A673 (cell line): ENCODE results near the gene CBLC. TPM values are rescaled to one million over a fixed set of nuclear protein-coding genes. Genes with fewer than 3 reads are reported as not detected.

ENCODE experiments used
- Bru-seq: library from RNA; stranded (reverse); fragments of 400-500 nt; gene quantifications from one replicate; lab custom pipeline; 2021; lab: Mats Ljungman, UMichigan
- BruChase-seq, 2 experiments: library from RNA; stranded (reverse); fragments of 400-500 nt; gene quantifications; one replicate each; lab custom pipeline; 2021; lab: Mats Ljungman, UMichigan
- BruUV-seq: library from RNA; stranded (reverse); fragments of 400-500 nt; replicated peaks from 2 replicates; lab custom pipeline; 2021; lab: Mats Ljungman, UMichigan
- CTCF ChIA-PET: fragments of 300-600 bp; sonication (Branson Sonifier 250); formaldehyde crosslinking; loops from one replicate; lab custom pipeline; 2022; ENCODE audit warnings: antibody characterized with exemption; lab: Charles Lee
- POLR2A ChIA-PET: fragments of 300-600 bp; sonication (Branson Sonifier 250); formaldehyde crosslinking; loops from one replicate; lab custom pipeline; 2022; ENCODE audit warnings: antibody characterized with exemption; ENCODE audit not compliant: low non-redundant PET; lab: Charles Lee
- DNase-seq: peaks from one replicate; pipeline ENCODE4 v3.0.0-alpha.2; 2015; ENCODE audit warnings: low spot score
- H3K27ac ChIP-seq: fragments of 200-600 bp; sonication (generic); 2 replicates; pipeline ENCODE4 v1.5.1; 2016; ENCODE audit warnings: mixed run types, low read depth, mild to moderate bottlenecking, mixed read lengths, antibody characterized with exemption, low read length; ENCODE audit not compliant: poor library complexity, severe bottlenecking
- H3K27me3 ChIP-seq: fragments of 200-600 bp; sonication (generic); replicated peaks from 2 replicates; pipeline ENCODE4 v1.6.1; 2017; ENCODE audit warnings: mixed run types, low read depth, mild to moderate bottlenecking, mixed read lengths, antibody characterized with exemption, low read length; ENCODE audit not compliant: insufficient read depth, poor library complexity
- H3K36me3 ChIP-seq: fragments of 200-600 bp; sonication (generic); 2 replicates; pipeline ENCODE4 v1.6.1; 2016; ENCODE audit warnings: mixed run types, mild to moderate bottlenecking, mixed read lengths, antibody characterized with exemption, low read length; ENCODE audit not compliant: insufficient read depth, poor library complexity, severe bottlenecking
- H3K4me1 ChIP-seq: fragments of 200-600 bp; sonication (generic); 2 replicates; pipeline ENCODE4 v1.6.1; 2017; ENCODE audit warnings: mixed run types, mild to moderate bottlenecking, mixed read lengths, antibody characterized with exemption, low read length; ENCODE audit not compliant: insufficient read depth, poor library complexity, severe bottlenecking
- H3K4me3 ChIP-seq: fragments of 200-600 bp; sonication (generic); 2 replicates; pipeline ENCODE4 v1.5.1; 2016; ENCODE audit warnings: low read depth, mixed run types, mild to moderate bottlenecking, mixed read lengths, low read length; ENCODE audit not compliant: poor library complexity, severe bottlenecking
- H3K9me3 ChIP-seq: fragments of 200-600 bp; sonication (generic); 2 replicates; pipeline ENCODE4 v1.6.1; 2016; ENCODE audit warnings: mixed run types, low read depth, mild to moderate bottlenecking, mixed read lengths, antibody characterized with exemption, low read length; ENCODE audit not compliant: poor library complexity, severe bottlenecking
- CTCF ChIP-seq: fragments of 300-800, 200-600 bp; sonication (generic); conservative IDR thresholded peaks from 2 replicates; pipeline ENCODE4 v1.5.1; 2017; ENCODE audit warnings: low read depth, mild to moderate bottlenecking, antibody characterized with exemption, low read length, moderate library complexity, mixed read lengths
- EZH2 ChIP-seq: fragments of 200-600 bp; sonication (generic); IDR thresholded peaks from 2 replicates; pipeline ENCODE4 v1.6.1; 2017; ENCODE audit warnings: borderline replicate concordance, low read depth, mild to moderate bottlenecking, mixed read lengths, antibody characterized with exemption, low read length; ENCODE audit not compliant: poor library complexity, severe bottlenecking
- intact Hi-C: fragments of 100-400 bp; cut with micrococcal nuclease; formaldehyde crosslinking; loops from one replicate; pipeline ENCODE4 v1.10.0; 2022; ENCODE audit not compliant: unreplicated experiment
- long read RNA-seq: library from polyadenylated mRNA; stranded (forward); transcript quantifications from one replicate; pipeline ENCODE4 v2.0.0, GENCODE V29; 2022
- total RNA-seq: library from RNA; stranded (reverse); gene quantifications from 2 replicates; pipeline ENCODE4 v1.2.3, GENCODE V29; 2021

The CBLC gene, protein sequence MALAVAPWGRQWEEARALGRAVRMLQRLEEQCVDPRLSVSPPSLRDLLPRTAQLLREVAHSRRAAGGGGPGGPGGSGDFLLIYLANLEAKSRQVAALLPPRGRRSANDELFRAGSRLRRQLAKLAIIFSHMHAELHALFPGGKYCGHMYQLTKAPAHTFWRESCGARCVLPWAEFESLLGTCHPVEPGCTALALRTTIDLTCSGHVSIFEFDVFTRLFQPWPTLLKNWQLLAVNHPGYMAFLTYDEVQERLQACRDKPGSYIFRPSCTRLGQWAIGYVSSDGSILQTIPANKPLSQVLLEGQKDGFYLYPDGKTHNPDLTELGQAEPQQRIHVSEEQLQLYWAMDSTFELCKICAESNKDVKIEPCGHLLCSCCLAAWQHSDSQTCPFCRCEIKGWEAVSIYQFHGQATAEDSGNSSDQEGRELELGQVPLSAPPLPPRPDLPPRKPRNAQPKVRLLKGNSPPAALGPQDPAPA
- total RNA-seq, result not detected in 2 replicates
- percentile 4 among the genes with signal in this experiment for Bru-seq, nascent RNA
- BruChase-seq, experiment 1, labeled RNA remaining after a 2-hour chase, result percentile 4 among the genes with signal in this experiment
- percentile 7 among the genes with signal in this experiment for BruChase-seq, experiment 2, labeled RNA remaining after a 6-hour chase
- long read RNA-seq, result 0 reads

DNA sequence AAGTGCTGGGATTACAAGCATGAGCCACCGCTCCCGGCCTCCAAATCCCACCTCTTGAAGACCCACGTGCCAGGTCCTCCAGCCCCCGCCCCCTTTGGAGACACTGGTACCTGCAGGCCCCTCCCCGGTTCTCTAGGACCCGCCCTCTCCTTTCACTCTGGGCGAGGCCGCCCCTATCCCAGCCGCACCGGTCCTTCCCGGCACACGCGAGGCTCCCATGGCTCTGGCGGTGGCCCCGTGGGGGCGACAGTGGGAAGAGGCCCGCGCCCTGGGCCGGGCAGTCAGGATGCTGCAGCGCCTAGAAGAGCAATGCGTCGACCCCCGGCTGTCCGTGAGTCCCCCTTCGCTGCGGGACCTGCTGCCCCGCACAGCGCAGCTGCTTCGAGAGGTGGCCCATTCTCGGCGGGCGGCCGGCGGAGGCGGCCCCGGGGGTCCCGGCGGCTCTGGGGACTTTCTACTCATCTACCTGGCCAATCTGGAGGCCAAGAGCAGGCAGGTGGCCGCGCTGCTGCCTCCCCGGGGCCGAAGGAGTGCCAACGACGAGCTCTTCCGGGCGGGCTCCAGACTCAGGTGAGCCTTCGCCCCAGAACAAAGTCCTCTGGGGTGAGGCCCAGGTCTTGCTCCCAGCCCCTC lies at the start of gene CBLC:
Gene CBLC, plus strand, starts transcription at position 176 of the 633 bp plus-strand sequence. Its CDS starts 42 bp downstream, at position 218.
- Histone ChIP-seq H3K27ac (no peak within 1 kb of the TSS), H3K4me1 (no peaks in the 10 kb centered on the region), H3K4me3 (no peak within 1 kb of the TSS), H3K27me3 (no peaks in the 10 kb centered on the region), H3K9me3 (no peaks in the 10 kb centered on the region), H3K36me3 (no peaks in the 10 kb centered on the region)
- DNase-seq, result no peak
- TF ChIP-seq CTCF, result no peak
- TF ChIP-seq EZH2, result no peak
- ChIA-PET POLR2A (no interaction called here), CTCF (no interaction called here)
- BruUV-seq, result no TSS peak
- intact Hi-C loops, result no loop called here

DNA sequence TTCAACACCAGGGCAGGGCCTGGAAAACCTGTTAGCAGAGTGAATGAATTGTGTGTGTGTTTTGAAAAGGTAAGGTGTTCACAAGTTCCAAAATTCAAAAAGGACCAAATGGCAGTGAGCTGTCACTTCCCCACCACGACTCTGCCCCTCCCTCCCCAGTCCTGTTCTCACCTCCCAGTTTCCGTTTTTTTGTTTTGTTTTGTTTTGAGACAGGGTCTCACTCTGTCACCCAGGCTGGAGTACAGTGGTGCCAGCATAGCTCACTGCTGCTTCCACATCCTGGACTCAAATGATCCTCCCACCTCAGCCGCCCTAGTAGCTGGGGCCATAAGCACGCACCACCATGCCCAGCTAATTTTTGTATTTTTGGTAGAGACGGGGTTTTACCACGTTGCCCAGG lies 49.5 kb upstream of the CBLC start:
- TF ChIP-seq CTCF, result no peak
- no peak for TF ChIP-seq EZH2
- Histone ChIP-seq H3K27me3 (no peaks in the 10 kb centered on the region), H3K36me3 (no peaks in the 10 kb centered on the region), H3K27ac (no peak overlapping the region), H3K4me3 (no peak overlapping the region), H3K4me1 (no peaks in the 10 kb centered on the region), H3K9me3 (no peaks in the 10 kb centered on the region)
- no peak for DNase-seq
- ChIA-PET POLR2A (no interaction called here), CTCF (interaction anchor here (1.9 kb wide), 1 partner anchor 43 kb away, joined by 10 read pairs; no protein-coding TSS in a partner anchor)
- BruUV-seq, result no TSS peak
- intact Hi-C loops, result no loop called here

- no peaks in the 10 kb centered on the region for H3K36me3 ChIP-seq
- H3K4me1 ChIP-seq, result no peaks in the 10 kb centered on the region
- intact Hi-C loops, result no loop called here
- H3K27me3 ChIP-seq, result no peaks in the 10 kb centered on the region
- BruUV-seq, result no TSS peak
- H3K27ac ChIP-seq, result no peak overlapping the region
- ChIA-PET CTCF (interaction anchor here (0.6 to 1.9 kb wide), 2 partner anchors 41 to 119 kb away, joined by 10 to 12 read pairs; no protein-coding TSS in a partner anchor), POLR2A (no interaction called here)
- no peak overlapping the region for H3K4me3 ChIP-seq
- no peak for DNase-seq
- H3K9me3 ChIP-seq, result no peaks in the 10 kb centered on the region
- TF ChIP-seq CTCF, result no peak
Observed at GRCh38 chr19:44729516-44730033, 48.1 kb upstream of the CBLC start.
